Thoracic aorta (tissue), 2 donors: ENCODE data around the gene CD164L2. TPM values are rescaled to one million over a fixed set of nuclear protein-coding genes. Genes with fewer than 3 reads are reported as not detected.

Experiments used
- ATAC-seq: fragments of 150-250 bp; one replicate; pipeline ENCODE4 v1.8.0; 2017; ENCODE audit warnings: low read depth; ENCODE audit not compliant: insufficient number of reproducible peaks, low FRiP score
- DNase-seq: peaks from one replicate; pipeline ENCODE4 v3.0.0-alpha.2; 2020; ENCODE audit warnings: low spot score
- H3K27ac ChIP-seq, 2 donors: fragments of 200-600 bp; sonication (generic); 1 replicate in 1 of 2; 2 replicates in 1 of 2; pipeline ENCODE4 v1.5.1; 2016; ENCODE audit warnings: mild to moderate bottlenecking in 2 of 2, moderate library complexity in 2 of 2
- H3K27me3 ChIP-seq: fragments of 200-600 bp; sonication (generic); replicated peaks from 2 replicates; pipeline ENCODE4 v1.6.0; 2016; ENCODE audit warnings: mild to moderate bottlenecking; ENCODE audit not compliant: insufficient read depth
- H3K36me3 ChIP-seq: fragments of 200-600 bp; sonication (generic); one replicate; pipeline ENCODE4 v1.5.1; 2016
- H3K4me1 ChIP-seq, 2 donors: fragments of 200-600 bp; sonication (generic); 1 replicate in 1 of 2; 2 replicates in 1 of 2; pipeline versions ENCODE4 v1.5.1 to v1.6.0; 2016; ENCODE audit warnings: low read depth in 2 of 2, mild to moderate bottlenecking in 1 of 2; ENCODE audit not compliant: control insufficient read depth in 1 of 2
- H3K4me3 ChIP-seq: fragments of 200-600 bp; sonication (generic); 2 replicates; pipeline ENCODE4 v1.5.1; 2016; ENCODE audit warnings: mild to moderate bottlenecking
- H3K9me3 ChIP-seq: fragments of 200-600 bp; sonication (generic); 2 replicates; pipeline ENCODE4 v1.5.1; 2016
- CTCF ChIP-seq: fragments of 200-600 bp; sonication (generic); IDR thresholded peaks from one replicate; pipeline ENCODE4 v1.5.1; 2019; ENCODE audit warnings: antibody characterized with exemption
- total RNA-seq, 2 donors: library from RNA; depleted of rRNA; stranded (reverse); fragments of >200 nt; gene quantifications; one replicate each; pipeline versions ENCODE4 v1.1.0 to v1.2.3, GENCODE V29; 2016

Gene CD164L2
- total RNA-seq, 2 donors from 2014 or later, result not detected

GRCh38 chr1:27405074-27405473 is 21.9 kb upstream of the CD164L2 start:
- TF ChIP-seq CTCF, result no peak
- ATAC-seq, result no peak
- peaks cover 31 to 51% of the 10 kb centered on the region in 2 donors for H3K4me1 ChIP-seq
- H3K27ac ChIP-seq, result peak overlapping the region; percentile 72 to 87
- no peaks in the 10 kb centered on the region for H3K27me3 ChIP-seq
- no peaks in the 10 kb centered on the region for H3K9me3 ChIP-seq
- no peak overlapping the region for H3K4me3 ChIP-seq
- DNase-seq, result no peak
- H3K36me3 ChIP-seq, result peaks cover 34% of the 10 kb centered on the region

- Histone ChIP-seq H3K27ac (peak overlapping the region; percentile 72 to 87), H3K27me3 (no peaks in the 10 kb centered on the region), H3K36me3 (peaks cover 27% of the 10 kb centered on the region), H3K4me1 (peaks cover 31 to 51% of the 10 kb centered on the region in 2 donors), H3K9me3 (no peaks in the 10 kb centered on the region), H3K4me3 (no peak overlapping the region)
- DNase-seq, result no peak
- no peak for ATAC-seq
- no peak for TF ChIP-seq CTCF
These were observed 20.8 kb upstream of the CD164L2 start for GRCh38 chr1:27403931-27404330.

GRCh38 chr1:27403065-27403726 is 20.1 kb upstream of the CD164L2 start:
- ATAC-seq, result peak; percentile 36
- Histone ChIP-seq H3K4me1 (peaks cover 31 to 51% of the 10 kb centered on the region in 2 donors), H3K9me3 (no peaks in the 10 kb centered on the region), H3K27ac (peak overlapping the region; percentile 72 to 87), H3K4me3 (peak overlapping the region; percentile 39), H3K27me3 (no peaks in the 10 kb centered on the region), H3K36me3 (peaks cover 21% of the 10 kb centered on the region)
- TF ChIP-seq CTCF, result no peak
- peak; percentile 62 for DNase-seq

- peak; percentile 59 for TF ChIP-seq CTCF
- ATAC-seq (peak; percentile 43), DNase-seq (peak; percentile 41)
- Histone ChIP-seq H3K9me3 (no peaks in the 10 kb centered on the region), H3K36me3 (peaks cover 13% of the 10 kb centered on the region), H3K27me3 (no peaks in the 10 kb centered on the region), H3K4me1 (peaks cover 31 to 51% of the 10 kb centered on the region in 2 donors), H3K27ac (peak overlapping the region; percentile 72 to 87), H3K4me3 (no peak overlapping the region)
These were observed 19.2 kb upstream of the CD164L2 start for GRCh38 chr1:27402349-27402754.

GRCh38 chr1:27400963-27401341 is 17.8 kb upstream of the CD164L2 start:
- Histone ChIP-seq H3K27ac (no peak overlapping the region), H3K9me3 (no peaks in the 10 kb centered on the region), H3K36me3 (peaks cover under 1% of the 10 kb centered on the region), H3K4me1 (peaks cover 31 to 50% of the 10 kb centered on the region in 2 donors), H3K4me3 (no peak overlapping the region), H3K27me3 (no peaks in the 10 kb centered on the region)
- ATAC-seq (no peak), DNase-seq (no peak)
- TF ChIP-seq CTCF, result no peak
